GM19397 (cell line): ENCODE data around the gene NCAM1.

ENCODE experiments used
- ATAC-seq: cut with Tn5 transposase; IDR thresholded peaks from one replicate; pipeline ENCODE4 v1.9.1; 2021; ENCODE audit warnings: mild to moderate bottlenecking, moderate library complexity; ENCODE audit not compliant: unreplicated experiment

NCAM1 gene

DNA sequence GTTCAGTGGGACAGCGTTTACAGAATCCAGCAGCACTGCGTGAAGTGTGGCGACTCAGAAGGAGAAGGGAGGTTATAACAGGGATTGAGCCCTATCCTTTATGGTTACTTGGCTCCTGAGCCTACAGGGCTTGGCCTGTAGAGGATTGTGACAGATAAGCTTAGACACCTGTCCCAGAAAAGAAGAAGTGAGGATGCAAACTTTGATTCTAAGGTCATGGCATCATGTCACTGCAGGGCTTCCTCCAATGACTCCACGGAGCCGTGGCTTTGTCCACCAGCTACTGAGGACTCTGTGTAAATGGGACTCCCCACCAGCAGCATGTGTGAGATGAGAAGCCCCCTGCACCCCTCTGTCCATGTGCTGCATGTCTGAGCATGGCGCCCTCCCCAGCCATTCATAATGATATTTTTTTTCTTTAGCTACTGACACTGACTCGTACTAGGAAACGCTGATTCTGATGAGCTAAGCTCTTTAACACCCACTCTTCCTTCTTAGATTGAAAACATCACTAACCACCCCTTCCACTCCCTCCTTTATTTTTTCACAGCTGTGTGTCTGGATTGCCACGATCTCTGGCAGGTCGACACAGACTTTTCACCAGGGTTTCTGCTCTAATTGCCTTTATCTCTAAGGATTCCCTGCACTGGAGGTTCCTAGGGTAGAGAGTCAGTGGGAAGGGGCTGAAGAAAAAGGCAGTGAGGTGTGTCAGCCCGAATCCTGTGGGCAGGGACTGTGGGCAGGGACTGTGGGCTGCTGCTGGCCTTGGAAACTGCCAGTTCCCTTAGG lies 287.7 kb downstream of the NCAM1 start:
- no peak for ATAC-seq

DNA sequence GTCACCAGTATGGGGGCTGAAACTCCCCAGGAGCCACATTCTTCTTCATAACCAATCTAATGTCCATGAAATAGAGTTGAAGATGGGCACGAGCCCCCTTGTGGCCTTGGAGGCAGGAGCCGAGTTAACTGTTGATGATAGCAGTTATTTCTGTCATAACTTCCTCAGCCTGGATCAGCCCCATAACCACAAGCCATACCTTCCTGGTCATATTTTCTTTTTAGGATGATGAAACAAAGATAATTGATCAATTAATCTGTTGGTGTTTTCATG lies 288.2 kb downstream of the NCAM1 start:
- no peak for ATAC-seq

DNA sequence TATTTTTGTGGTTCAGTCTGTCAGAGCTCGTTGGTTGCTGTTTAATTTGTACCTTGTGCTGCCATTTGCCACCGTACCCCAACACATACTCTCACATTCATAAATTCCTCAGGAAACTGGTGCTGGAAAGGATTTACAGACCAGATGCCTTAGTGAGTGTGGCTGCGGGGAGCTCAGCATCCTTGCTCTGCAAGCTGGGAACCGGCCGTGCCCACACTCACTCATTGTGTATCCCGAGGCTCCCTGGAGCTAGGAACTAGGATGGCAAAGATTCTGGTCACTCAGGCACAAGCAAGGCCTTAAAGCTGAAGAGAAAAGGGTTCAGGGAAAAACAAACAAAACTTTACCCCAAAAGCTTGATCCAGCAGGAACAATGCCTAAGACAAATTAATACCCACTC lies 288.6 kb downstream of the NCAM1 start:
- no peak for ATAC-seq

DNA sequence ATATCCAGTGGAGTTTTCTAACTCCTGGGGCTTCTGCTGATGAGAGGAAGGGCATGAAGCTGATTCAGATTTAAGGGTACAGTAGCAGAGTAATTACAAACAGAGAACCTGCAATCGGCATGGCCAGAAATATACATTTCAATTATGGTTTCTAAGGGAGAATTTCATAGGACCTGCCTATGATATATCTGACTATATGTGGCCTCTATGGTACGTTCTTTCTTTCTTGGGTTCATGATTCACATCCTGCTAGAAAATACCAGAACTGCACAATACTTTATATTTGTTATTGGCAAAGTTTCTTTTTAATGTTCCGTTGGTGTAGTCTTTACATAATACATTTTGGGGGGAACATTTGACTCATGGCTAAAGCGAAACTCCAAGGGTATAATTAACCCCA lies 290.1 kb downstream of the NCAM1 start:
- no peak for ATAC-seq

DNA sequence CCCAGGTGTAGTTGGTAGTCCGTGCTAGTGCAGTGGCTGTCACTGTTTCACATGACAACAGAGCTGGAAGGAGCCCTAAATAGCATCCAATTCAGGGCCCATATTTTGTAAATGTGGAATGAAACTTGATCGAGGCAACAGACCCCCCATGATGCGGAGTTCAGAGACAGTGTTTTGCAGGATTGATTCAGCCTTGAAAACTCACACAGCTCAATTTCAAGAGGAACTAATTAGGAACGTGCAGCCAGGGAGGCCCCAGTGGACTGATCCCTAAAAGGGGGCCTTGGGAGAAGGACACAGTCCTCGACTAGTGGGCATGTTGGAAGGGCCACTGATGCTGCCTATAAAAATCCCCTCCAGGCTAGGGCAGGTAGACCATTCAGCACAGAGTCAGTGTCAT lies 292.2 kb downstream of the NCAM1 start:
- no peak for ATAC-seq

DNA sequence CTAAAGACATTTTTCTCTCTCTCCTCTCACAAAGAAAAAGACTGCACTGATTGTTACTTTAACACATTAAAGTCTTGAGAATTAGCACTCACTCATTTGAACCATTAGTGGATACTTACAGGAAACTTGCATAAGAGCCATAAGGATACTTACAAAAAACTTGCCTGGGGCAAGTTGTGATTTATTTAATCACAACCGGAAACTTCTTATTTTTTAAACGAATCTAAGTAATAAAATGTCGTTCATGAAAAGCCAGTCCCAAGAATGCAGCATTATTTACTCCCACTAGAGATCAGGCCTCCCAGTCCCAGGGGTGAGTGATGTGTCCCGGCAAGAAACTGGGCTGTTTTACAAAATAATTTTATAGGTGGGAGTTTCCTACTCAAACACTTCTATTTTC lies 293.9 kb downstream of the NCAM1 start:
- no peak for ATAC-seq

DNA sequence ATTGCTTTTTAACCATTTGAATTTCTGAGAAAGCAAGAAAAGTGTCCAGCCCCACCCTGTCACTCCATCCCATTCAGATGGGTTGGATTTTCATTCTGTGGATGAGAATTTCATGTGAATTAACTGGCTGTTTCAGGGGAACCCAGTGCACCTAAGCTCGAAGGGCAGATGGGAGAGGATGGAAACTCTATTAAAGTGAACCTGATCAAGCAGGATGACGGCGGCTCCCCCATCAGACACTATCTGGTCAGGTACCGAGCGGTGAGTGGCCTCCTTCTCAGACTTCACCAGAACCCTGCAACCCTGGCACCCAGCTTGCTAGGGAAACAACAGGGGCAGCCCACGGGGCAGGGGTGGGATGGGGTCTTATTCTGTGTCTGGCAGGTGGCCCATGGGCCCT lies 294.5 kb downstream of the NCAM1 start:
- ATAC-seq = no peak

DNA sequence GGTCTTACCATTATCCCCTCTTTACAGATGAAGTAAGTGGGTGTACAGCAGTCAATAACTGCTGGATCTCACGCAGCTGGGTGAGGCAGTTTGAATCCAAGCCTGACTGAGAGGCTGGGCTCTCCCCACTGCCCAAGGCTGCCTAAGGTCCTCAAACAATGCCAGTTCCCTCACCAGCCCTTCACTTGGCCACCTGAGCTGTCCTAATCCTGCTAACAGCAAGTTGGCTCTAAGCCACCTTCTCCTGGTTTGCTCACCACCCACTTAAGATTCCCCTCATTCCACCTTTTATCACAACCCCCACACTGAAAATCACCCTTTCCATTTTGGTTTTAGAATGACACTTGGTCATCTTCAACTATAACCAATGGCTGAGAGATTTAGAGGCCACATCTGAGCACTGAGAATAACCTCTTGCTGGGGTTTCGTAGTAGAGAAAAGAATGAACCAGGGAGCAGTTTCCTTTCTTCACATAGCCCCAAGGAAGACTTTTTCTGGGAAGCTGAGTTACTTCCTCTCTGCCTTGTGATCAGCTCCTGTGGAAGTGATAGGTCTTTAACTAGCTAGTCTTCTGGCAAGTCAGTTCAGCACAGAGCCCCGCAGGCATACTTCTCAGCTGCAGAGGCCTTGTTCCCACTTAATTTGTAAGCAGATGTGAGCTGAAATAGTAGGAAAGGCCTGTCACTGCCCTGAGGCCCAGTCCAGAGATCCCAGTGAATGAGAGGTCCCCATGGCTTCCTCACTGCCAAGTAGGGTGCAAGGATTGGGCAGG lies 295.4 kb downstream of the NCAM1 start:
- no peak for ATAC-seq

DNA sequence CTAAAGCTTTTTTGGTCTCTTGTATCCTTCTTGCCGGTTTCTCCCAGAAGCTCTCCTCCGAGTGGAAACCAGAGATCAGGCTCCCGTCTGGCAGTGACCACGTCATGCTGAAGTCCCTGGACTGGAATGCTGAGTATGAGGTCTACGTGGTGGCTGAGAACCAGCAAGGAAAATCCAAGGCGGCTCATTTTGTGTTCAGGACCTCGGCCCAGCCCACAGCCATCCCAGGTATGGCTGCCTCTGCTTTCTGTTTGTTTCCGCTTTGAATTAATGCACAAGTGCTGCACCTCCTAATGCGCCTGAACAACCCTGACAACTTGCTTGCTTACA lies 298.8 kb downstream of the NCAM1 start:
- ATAC-seq = no peak

DNA sequence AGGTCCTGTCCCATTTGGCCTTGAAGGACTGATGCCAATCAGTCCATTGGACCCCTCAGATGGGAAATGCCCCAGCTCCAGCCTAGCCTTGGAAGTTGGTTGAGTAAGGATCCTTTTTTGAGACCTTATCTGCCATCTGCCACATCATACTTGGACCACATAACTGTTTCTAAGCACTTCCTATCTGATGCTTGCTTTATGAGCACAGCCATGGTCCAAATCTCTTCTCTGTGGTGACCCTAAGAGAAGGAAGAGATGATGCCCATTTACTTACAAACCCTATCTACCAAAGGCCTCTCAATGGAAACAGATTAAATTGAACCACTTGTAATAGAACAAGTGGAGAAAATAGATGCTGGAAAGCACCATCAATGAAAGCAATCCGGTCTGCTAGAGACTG lies 299.3 kb downstream of the NCAM1 start:
- ATAC-seq = no peak

DNA sequence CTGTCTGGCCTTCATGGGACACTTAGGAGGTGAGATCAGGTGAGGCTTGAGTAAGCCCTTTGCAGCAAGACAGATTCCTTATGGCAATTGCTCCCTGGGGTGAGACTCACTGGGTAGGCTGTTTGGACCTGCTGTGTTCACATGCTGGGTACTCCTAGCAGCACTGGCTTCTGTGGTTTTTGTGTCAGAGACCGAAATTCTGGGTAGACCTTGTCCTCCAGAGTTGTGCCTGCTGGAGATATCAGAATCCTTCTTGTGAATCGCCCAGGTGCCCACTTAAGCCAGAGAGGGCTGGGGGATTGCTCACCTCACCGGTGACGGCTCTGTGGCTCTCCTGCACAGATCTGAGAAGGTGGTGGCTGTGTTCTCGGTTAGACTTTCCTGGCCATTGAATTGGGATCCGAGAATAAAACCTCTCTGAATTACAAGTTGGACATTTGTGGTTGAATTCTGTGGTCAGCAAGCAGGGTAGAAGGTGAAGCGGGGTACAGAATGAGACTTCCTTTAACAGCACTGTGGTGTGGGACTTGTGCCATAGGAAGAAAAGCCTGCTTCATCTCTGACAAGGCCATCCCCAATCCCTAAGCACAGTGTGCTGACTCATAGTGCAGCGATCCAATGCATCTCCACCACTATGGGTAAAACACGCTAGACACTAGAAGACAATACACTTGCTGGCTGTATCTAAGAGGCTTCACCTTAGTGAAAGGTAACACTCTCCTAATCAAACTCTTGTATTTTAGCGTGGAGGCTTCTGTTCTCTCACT lies 300.7 kb downstream of the NCAM1 start:
- no peak for ATAC-seq

DNA sequence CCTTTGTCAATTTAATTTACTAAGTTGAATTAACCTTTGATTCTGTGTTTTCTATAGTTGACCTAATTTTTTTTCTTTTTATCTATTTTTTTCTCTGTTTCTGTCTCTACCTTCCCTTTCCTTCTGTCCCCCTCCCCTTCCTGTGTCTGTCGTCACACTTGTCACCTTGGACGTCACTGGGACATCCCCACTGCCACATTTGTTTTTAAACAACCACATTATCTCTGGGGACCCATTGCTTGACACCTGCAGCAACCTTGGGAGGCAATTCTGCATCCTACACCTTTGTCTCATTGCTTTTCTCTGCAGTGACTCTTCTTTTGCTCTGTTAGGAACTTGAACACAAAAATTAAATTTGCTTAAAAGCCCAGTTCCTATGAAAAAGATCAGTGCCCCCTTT lies 301.4 kb downstream of the NCAM1 start:
- no peak for ATAC-seq

DNA sequence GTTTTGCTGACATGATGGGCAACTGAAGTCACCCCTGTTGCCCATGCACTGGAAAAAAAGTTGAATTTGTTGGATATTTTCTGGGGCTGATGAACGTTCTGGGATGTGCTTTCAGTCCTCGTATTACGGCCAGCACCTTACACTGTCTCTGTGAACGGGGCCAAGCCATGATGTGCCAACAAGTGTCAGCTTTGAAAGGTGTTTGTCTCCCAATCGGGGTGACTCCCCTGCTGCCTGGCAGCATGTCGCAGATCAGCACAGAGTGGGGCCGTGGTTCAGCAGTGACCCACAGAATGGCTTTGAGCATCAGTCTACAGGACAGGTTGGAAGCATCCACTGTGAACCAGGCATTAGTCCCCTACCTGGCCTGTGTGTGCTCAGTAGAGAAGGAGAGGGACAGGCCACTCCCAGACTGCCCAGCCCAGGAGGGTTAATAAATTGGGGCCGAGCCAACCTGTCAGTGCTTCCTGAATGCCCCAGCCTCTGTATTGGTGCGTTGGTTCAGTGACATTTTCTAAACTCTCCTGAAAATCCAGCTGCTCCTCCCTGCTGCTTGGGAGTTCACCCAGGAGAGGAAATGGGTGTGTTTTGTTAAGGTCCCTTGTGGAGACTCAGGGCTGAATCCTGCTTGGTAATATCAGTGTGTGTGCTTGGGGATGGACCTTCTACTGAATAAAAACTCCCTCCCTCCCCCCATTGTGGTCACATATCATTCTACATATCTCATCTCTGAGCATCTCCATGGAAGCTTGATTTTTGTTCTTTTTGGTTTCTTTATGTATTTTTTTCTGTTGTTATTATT lies 302.4 kb downstream of the NCAM1 start:
- no peak for ATAC-seq

DNA sequence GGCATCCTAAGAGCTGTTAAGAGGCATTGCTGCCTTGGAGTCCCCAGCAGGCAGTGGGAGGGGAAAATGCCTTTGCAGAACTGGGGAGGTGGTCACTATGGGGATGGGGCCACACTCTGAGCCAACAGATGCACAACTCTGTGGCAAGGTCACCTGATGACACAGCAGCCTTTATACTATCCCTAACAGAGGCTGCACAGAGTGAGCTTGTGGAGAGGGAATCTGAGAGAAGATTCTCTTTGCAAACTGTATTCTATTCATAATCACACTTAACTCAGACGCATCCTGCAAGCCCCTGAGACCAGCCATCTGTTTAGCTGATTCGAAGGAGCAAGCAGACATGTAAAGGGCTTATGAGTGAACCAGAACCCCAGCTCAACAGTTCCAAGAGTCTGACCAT lies 304.1 kb downstream of the NCAM1 start:
- no peak for ATAC-seq

DNA sequence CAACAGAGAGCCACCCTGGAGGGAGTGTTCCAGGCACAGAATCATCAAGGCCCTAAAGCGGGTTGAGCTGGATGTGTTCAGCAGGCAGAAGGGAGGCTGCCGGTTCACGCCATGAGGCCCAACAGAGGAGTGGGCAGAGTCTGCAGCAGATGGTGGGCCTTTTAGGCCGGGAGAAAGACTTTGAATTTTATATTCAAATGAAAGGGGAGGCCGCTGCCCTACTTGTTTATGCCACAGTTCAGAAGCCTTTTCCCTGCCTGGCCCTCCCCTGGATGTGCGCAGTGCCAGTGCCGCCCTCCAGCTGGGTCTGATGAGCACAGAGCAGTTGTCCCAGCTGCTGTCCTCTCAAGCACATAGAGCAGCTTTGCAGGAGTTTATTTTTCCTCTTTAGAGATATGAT lies 306.3 kb downstream of the NCAM1 start:
- ATAC-seq = no peak

DNA sequence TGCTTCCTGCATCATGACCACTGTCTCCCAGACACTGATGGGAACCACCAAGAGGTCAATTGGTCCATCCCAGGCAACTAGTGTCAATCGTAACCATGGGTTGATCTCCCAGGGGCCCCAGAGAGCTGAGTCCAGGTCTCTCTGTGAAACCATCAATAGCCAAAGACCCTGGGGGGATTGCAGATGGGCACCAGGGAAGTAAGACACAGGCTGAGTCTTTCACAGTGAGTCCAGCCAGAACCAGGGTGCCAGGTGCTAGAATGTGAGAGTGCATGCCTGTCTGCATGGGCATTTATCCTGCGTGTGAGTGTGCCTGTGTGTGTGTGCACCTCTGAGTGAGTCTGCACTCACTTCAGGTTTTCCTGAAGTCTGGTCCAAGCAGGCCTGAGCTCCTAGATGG lies 307.9 kb downstream of the NCAM1 start:
- no peak for ATAC-seq

DNA sequence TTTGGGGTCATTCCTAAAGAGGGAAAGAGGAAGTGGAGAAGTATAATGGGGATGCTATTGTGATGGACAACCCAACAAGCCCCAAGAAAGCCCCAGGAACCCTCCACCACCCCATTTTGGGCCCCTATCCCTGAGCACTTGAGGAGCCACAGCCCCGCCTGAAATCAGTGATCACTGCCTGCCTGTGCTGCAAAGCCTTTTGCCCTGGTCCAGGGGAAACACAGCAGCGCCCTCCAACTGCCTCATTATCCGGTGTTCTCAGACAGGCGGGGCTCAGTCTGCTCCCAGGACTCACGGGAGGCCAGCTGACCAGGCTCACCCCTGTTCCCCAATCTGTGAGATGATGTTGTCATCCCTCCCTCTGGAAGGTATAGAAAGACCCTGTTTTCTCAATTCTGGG lies 308.4 kb downstream of the NCAM1 start:
- no peak for ATAC-seq

DNA sequence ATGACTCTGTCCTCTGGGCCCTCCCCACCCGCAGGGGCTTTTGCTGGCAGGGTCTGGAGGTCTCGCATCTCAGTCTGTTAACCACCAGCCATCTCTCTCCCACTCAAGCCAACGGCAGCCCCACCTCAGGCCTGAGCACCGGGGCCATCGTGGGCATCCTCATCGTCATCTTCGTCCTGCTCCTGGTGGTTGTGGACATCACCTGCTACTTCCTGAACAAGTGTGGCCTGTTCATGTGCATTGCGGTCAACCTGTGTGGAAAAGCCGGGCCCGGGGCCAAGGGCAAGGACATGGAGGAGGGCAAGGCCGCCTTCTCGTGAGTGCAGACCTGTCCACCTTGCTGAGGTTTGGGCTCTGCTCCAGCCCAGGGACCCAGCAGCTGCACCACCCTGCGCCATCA lies 308.9 kb downstream of the NCAM1 start:
- ATAC-seq = no peak

DNA sequence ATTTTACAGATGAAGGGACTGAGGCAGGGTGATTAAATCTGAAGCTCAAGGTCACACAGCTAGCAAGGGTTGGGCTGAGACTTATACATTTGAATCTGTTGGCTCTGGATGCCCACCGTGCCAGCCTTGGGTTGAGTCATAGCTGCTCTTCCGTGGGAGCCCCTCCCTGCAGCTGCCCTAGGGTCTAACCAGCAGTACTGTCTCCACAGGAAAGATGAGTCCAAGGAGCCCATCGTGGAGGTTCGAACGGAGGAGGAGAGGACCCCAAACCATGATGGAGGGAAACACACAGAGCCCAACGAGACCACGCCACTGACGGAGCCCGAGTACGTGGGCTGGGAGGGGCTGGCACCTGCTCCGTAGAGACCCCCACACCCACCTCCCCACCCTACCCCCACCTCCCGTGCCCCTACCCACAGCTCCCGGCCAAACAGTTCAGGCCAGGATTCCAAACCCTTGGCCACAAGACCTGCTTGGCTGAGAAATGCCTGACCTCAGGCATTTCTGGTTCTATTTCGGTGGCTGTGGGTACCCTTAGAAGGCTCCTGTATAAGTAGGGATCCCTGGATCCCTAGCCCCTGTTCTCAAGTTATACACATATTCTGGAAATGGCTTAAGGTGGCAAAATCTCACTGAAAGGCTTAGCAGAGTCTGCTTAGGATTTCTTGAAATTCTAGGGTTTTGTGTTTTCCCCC lies 310.5 kb downstream of the NCAM1 start:
- no peak for ATAC-seq

DNA sequence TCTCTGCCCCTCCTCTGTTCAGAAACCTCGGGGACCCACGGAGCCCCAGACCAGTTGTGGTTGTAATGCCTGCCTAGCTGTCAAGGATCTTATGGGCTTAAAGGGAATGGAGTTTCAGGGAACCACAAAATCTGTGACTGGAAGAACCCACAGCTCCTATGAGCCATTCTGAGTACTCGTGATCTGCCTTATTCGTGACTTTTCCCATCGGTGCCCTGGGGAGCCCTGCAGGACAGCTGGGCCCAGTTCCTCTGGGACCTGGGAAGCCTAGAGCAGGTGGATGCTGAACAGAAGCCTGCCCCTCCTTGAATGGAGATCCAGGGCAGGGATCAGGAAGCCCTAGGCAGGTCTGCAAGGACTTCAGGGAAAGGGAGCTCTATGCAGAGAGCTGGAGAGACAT lies 311.1 kb downstream of the NCAM1 start:
- ATAC-seq = no peak
